ENCODE data around the gene CDH2.

Gene CDH2

GRCh38 chr18:28171837-28172236 lies 5.1 kb downstream of the CDH2 start:
- DNase-seq (ENCODE audit: insufficient read length, low spot score), result no peak
- FAIRE-seq, result no peak

- no peak for DNase-seq (ENCODE audit: insufficient read length, low spot score)
- no peak for FAIRE-seq
Observed at GRCh38 chr18:28168725-28169124, 8.2 kb downstream of the CDH2 start.

- FAIRE-seq, result no peak
- DNase-seq (ENCODE audit: insufficient read length, low spot score), result no peak
Observed at GRCh38 chr18:28167835-28168349, 9.0 kb downstream of the CDH2 start.

GRCh38 chr18:28164771-28165483 lies 12.0 kb downstream of the CDH2 start:
- DNase-seq (ENCODE audit: insufficient read length, low spot score) (no peak), FAIRE-seq (no peak)

GRCh38 chr18:28163201-28163775 lies 13.6 kb downstream of the CDH2 start:
- FAIRE-seq, result no peak
- DNase-seq (ENCODE audit: insufficient read length, low spot score), result no peak

GRCh38 chr18:28161608-28162599 lies 15.0 kb downstream of the CDH2 start:
- FAIRE-seq (no peak), DNase-seq (ENCODE audit: insufficient read length, low spot score) (no peak)

GRCh38 chr18:28159055-28159454 lies 17.9 kb downstream of the CDH2 start:
- FAIRE-seq (no peak), DNase-seq (ENCODE audit: insufficient read length, low spot score) (no peak)

- FAIRE-seq, result no peak
- DNase-seq (ENCODE audit: insufficient read length, low spot score), result no peak
Observed at GRCh38 chr18:28158083-28158581, 18.8 kb downstream of the CDH2 start.

GRCh38 chr18:28153485-28154065 lies 23.4 kb downstream of the CDH2 start:
- FAIRE-seq, result no peak

GRCh38 chr18:28152754-28153153 lies 24.2 kb downstream of the CDH2 start:
- no peak for DNase-seq (ENCODE audit: insufficient read length, low spot score)
- FAIRE-seq, result no peak

More at GRCh38 chr18:28153485-28154065, 23.4 kb downstream of the CDH2 start:
- no peak for DNase-seq (ENCODE audit: insufficient read length, low spot score)

- no peak for DNase-seq (ENCODE audit: insufficient read length, low spot score)
- no peak for FAIRE-seq
Observed at GRCh38 chr18:28152354-28152753, 24.6 kb downstream of the CDH2 start.

- DNase-seq (ENCODE audit: insufficient read length, low spot score) (no peak), FAIRE-seq (no peak)
Observed at GRCh38 chr18:28151434-28151833, 25.5 kb downstream of the CDH2 start.

- no peak for DNase-seq (ENCODE audit: insufficient read length, low spot score)
- FAIRE-seq, result no peak
Observed at GRCh38 chr18:28150925-28151324, 26.0 kb downstream of the CDH2 start.

- FAIRE-seq, result no peak
- no peak for DNase-seq (ENCODE audit: insufficient read length, low spot score)
Observed at GRCh38 chr18:28149810-28150420, 27.0 kb downstream of the CDH2 start.

- FAIRE-seq, result no peak
- no peak for DNase-seq (ENCODE audit: insufficient read length, low spot score)
Observed at GRCh38 chr18:28147674-28148171, 29.2 kb downstream of the CDH2 start.

- FAIRE-seq (no peak), DNase-seq (ENCODE audit: insufficient read length, low spot score) (no peak)
Observed at GRCh38 chr18:28143725-28144124, 33.2 kb downstream of the CDH2 start.

GRCh38 chr18:28138816-28139215 lies 38.1 kb downstream of the CDH2 start:
- no peak for DNase-seq (ENCODE audit: insufficient read length, low spot score)
- no peak for FAIRE-seq

GRCh38 chr18:28136071-28136470 lies 40.9 kb downstream of the CDH2 start:
- DNase-seq (ENCODE audit: insufficient read length, low spot score) (no peak), FAIRE-seq (no peak)

- DNase-seq (ENCODE audit: insufficient read length, low spot score) (no peak), FAIRE-seq (no peak)
Observed at GRCh38 chr18:28134774-28135173, 42.2 kb downstream of the CDH2 start.

GRCh38 chr18:28132084-28132483 lies 44.8 kb downstream of the CDH2 start:
- FAIRE-seq (no peak), DNase-seq (ENCODE audit: insufficient read length, low spot score) (no peak)
